Karpas-422 (cell line): ENCODE measurements around the gene ZNF280B. TPM values are rescaled to one million over a fixed set of nuclear protein-coding genes. Genes with fewer than 3 reads are reported as not detected.
"Not testable (repeated sequence)": the region's sequence is repeated elsewhere in the genome, so short reads cannot be mapped to it uniquely, and the experiment has no call there.

Source experiments
- DNase-seq: peaks from one replicate; pipeline ENCODE4 v3.0.0-alpha.2; 2015
- H2AFZ ChIP-seq: fragments of 200-600 bp; sonication (generic); 2 replicates; pipeline ENCODE4 v1.6.1; 2014; ENCODE audit warnings: antibody characterized with exemption, low read length, mixed read lengths
- H3K27ac ChIP-seq: fragments of 200-600 bp; sonication (generic); 2 replicates; pipeline ENCODE4 v1.5.1; 2014; ENCODE audit warnings: mild to moderate bottlenecking, low read length, moderate library complexity
- H3K27me3 ChIP-seq: fragments of 200-600 bp; sonication (generic); 2 replicates; pipeline ENCODE4 v1.6.1; 2014; ENCODE audit warnings: low read length, mixed read lengths
- H3K36me3 ChIP-seq: fragments of 200-600 bp; sonication (generic); 2 replicates; pipeline ENCODE4 v1.6.1; 2014; ENCODE audit warnings: low read length, mixed read lengths; ENCODE audit not compliant: insufficient read depth
- H3K4me1 ChIP-seq: fragments of 200-600 bp; sonication (generic); 2 replicates; pipeline ENCODE4 v1.6.1; 2014; ENCODE audit warnings: mild to moderate bottlenecking, low read length, mixed read lengths
- H3K4me2 ChIP-seq: fragments of 200-600 bp; sonication (generic); 2 replicates; pipeline ENCODE4 v1.6.1; 2014; ENCODE audit warnings: low read length, low read depth, mild to moderate bottlenecking; ENCODE audit not compliant: poor library complexity, severe bottlenecking
- H3K4me3 ChIP-seq: fragments of 200-600 bp; sonication (generic); 2 replicates; pipeline ENCODE4 v1.5.1; 2014; ENCODE audit warnings: mild to moderate bottlenecking, antibody characterized with exemption, low read length, mixed read lengths
- H3K79me2 ChIP-seq: fragments of 200-600 bp; sonication (generic); 2 replicates; pipeline ENCODE4 v1.6.1; 2014; ENCODE audit warnings: mild to moderate bottlenecking, low read length, mixed read lengths
- H3K9ac ChIP-seq: fragments of 200-600 bp; sonication (generic); 2 replicates; pipeline ENCODE4 v1.6.0; 2014; ENCODE audit warnings: low read length
- H3K9me2 ChIP-seq: fragments of 200-600 bp; sonication (generic), shearing (Covaris generic); replicated peaks from 2 replicates; pipeline ENCODE4 v1.6.0; 2014; ENCODE audit warnings: mild to moderate bottlenecking, low read length, moderate library complexity; ENCODE audit not compliant: insufficient read depth
- H3K9me3 ChIP-seq: fragments of 300-700, 200-600 bp; sonication (generic); 2 replicates; pipeline ENCODE4 v1.6.1; 2014; ENCODE audit warnings: low read length, mixed read lengths
- H4K20me1 ChIP-seq: fragments of 200-600 bp; sonication (generic); 2 replicates; pipeline ENCODE4 v1.6.1; 2014; ENCODE audit warnings: mild to moderate bottlenecking, antibody characterized with exemption, low read length, low read depth; ENCODE audit not compliant: insufficient read depth
- total RNA-seq: library from RNA; depleted of rRNA; stranded (reverse); fragments of >200 nt; shearing (Covaris generic); gene quantifications from 2 replicates; pipeline ENCODE4 v1.2.3, GENCODE V29; 2014; ENCODE audit warnings: low replicate concordance

ZNF280B gene
- total RNA-seq, 1 experiment from 2014 or later = 10.3 TPM

GRCh38 chr22:22510833-22511232, 2.3 kb upstream of the ZNF280B start:
- not testable (repeated sequence) for H3K36me3 ChIP-seq, H3K9me3 ChIP-seq, H3K4me3 ChIP-seq, H3K4me2 ChIP-seq, DNase-seq, H2AFZ ChIP-seq, H4K20me1 ChIP-seq, H3K27ac ChIP-seq, H3K9me2 ChIP-seq, H3K9ac ChIP-seq, H3K27me3 ChIP-seq
- Histone ChIP-seq H3K79me2 (peaks cover 27% of the 10 kb centered on the region), H3K4me1 (peaks cover 26% of the 10 kb centered on the region)

- H3K4me3 ChIP-seq, H3K9me2 ChIP-seq, DNase-seq, H3K4me2 ChIP-seq, H3K9ac ChIP-seq, H3K9me3 ChIP-seq, H4K20me1 ChIP-seq, H3K27me3 ChIP-seq, H3K27ac ChIP-seq, H2AFZ ChIP-seq: not testable (repeated sequence)
- peaks cover 29% of the 10 kb centered on the region for H3K79me2 ChIP-seq
- peaks cover 13% of the 10 kb centered on the region for H3K36me3 ChIP-seq
- peaks cover 26% of the 10 kb centered on the region for H3K4me1 ChIP-seq
Observed at GRCh38 chr22:22509912-22510311, 1.4 kb upstream of the ZNF280B start.

- DNase-seq = peak; percentile 51
- H3K4me3 ChIP-seq = peak overlapping the region; percentile 95
- H3K36me3 ChIP-seq = peaks cover 32% of the 10 kb centered on the region
- H3K27ac ChIP-seq = no peak overlapping the region; the same call in 1 of the 2 replicates
- peak overlapping the region; percentile 91 for H3K9ac ChIP-seq
- no peaks in the 10 kb centered on the region for H4K20me1 ChIP-seq
- peak overlapping the region; percentile 84 for H2AFZ ChIP-seq
- no peaks in the 10 kb centered on the region for H3K9me2 ChIP-seq
- H3K4me2 ChIP-seq = peak overlapping the region; percentile 84
- peaks cover 21% of the 10 kb centered on the region for H3K4me1 ChIP-seq
- peaks cover 5% of the 10 kb centered on the region; the same call in 1 of the 2 replicates for H3K9me3 ChIP-seq
- peaks cover 29% of the 10 kb centered on the region for H3K79me2 ChIP-seq
- no peaks in the 10 kb centered on the region for H3K27me3 ChIP-seq
Observed at GRCh38 chr22:22507743-22508273, 734 bp downstream of the ZNF280B start.

GRCh38 chr22:22506736-22507135, 1.8 kb downstream of the ZNF280B start:
- H3K36me3 ChIP-seq = peaks cover 37% of the 10 kb centered on the region
- H3K4me3 ChIP-seq = no peak overlapping the region
- H3K4me1 ChIP-seq = peaks cover 11% of the 10 kb centered on the region
- peaks cover 35% of the 10 kb centered on the region for H3K79me2 ChIP-seq
- no peak overlapping the region for H2AFZ ChIP-seq
- H3K27ac ChIP-seq = no peak overlapping the region
- H3K4me2 ChIP-seq = no peak overlapping the region
- H3K9me3 ChIP-seq = peaks cover 5% of the 10 kb centered on the region; the same call in 1 of the 2 replicates
- H3K9me2 ChIP-seq = no peaks in the 10 kb centered on the region
- H3K9ac ChIP-seq = no peak overlapping the region
- no peaks in the 10 kb centered on the region for H4K20me1 ChIP-seq
- H3K27me3 ChIP-seq = no peaks in the 10 kb centered on the region
- DNase-seq = no peak

GRCh38 chr22:22498267-22498666, 10.3 kb downstream of the ZNF280B start:
- Histone ChIP-seq H3K9me3 (no peaks in the 10 kb centered on the region), H3K27ac (no peak overlapping the region)

GRCh38 chr22:22491589-22491988, 17.0 kb downstream of the ZNF280B start:
- not testable (repeated sequence) for DNase-seq, H3K79me2 ChIP-seq, H3K27ac ChIP-seq, H3K4me1 ChIP-seq, H3K27me3 ChIP-seq, H4K20me1 ChIP-seq, H3K4me3 ChIP-seq, H2AFZ ChIP-seq, H3K4me2 ChIP-seq, H3K9me3 ChIP-seq, H3K9me2 ChIP-seq, H3K9ac ChIP-seq
- peaks cover 35% of the 10 kb centered on the region for H3K36me3 ChIP-seq

More at GRCh38 chr22:22498267-22498666, 10.3 kb downstream of the ZNF280B start:
- Histone ChIP-seq H4K20me1 (no peaks in the 10 kb centered on the region), H3K9ac (no peak overlapping the region), H2AFZ (no peak overlapping the region), H3K4me1 (no peaks in the 10 kb centered on the region), H3K4me3 (no peak overlapping the region), H3K27me3 (no peaks in the 10 kb centered on the region), H3K9me2 (no peaks in the 10 kb centered on the region), H3K79me2 (peaks cover 43% of the 10 kb centered on the region), H3K4me2 (no peak overlapping the region), H3K36me3 (peaks cover 13% of the 10 kb centered on the region)
- DNase-seq = no peak

GRCh38 chr22:22488736-22489135, 19.8 kb downstream of the ZNF280B start:
- Histone ChIP-seq H3K36me3 (peaks cover 35% of the 10 kb centered on the region), H4K20me1 (no peaks in the 10 kb centered on the region), H3K4me2 (no peak overlapping the region), H3K27me3 (no peaks in the 10 kb centered on the region), H3K79me2 (0 out of 2 replicates have a peak, but pooled peaks cover 3% of the 10 kb centered on the region), H3K9me3 (no peaks in the 10 kb centered on the region), H2AFZ (no peak overlapping the region), H3K4me1 (no peaks in the 10 kb centered on the region), H3K9ac (no peak overlapping the region), H3K9me2 (no peaks in the 10 kb centered on the region), H3K4me3 (no peak overlapping the region), H3K27ac (no peak overlapping the region)
- no peak for DNase-seq

GRCh38 chr22:22487869-22488597, 20.5 kb downstream of the ZNF280B start:
- Histone ChIP-seq H3K27me3 (no peaks in the 10 kb centered on the region), H3K9me3 (no peaks in the 10 kb centered on the region), H3K9ac (no peak overlapping the region), H3K4me3 (no peak overlapping the region), H3K4me2 (no peak overlapping the region), H3K79me2 (no peaks in the 10 kb centered on the region), H3K4me1 (no peaks in the 10 kb centered on the region), H2AFZ (no peak overlapping the region), H3K9me2 (no peaks in the 10 kb centered on the region), H3K36me3 (peaks cover 29% of the 10 kb centered on the region), H4K20me1 (no peaks in the 10 kb centered on the region), H3K27ac (no peak overlapping the region)
- DNase-seq = no peak
